ENCODE results near the gene SLC35A5. TPM values are rescaled to one million over a fixed set of nuclear protein-coding genes. Genes with fewer than 3 reads are reported as not detected.

SLC35A5 gene
- total and polyA plus RNA-seq, 8 donors: 42.6 to 64.2 (median 59.3) TPM

- peaks cover 0 to 69% of the 10 kb centered on the region in 2 donors for H3K36me3 ChIP-seq
- ATAC-seq: no peak
These were observed 15.6 kb upstream of the SLC35A5 start for GRCh38 chr3:112546216-112546759.

GRCh38 chr3:112550859-112551258 is 11.0 kb upstream of the SLC35A5 start:
- Histone ChIP-seq H3K4me3 (no peak overlapping the region), H3K4me1 (peaks cover 0 to 33% of the 10 kb centered on the region in 2 donors), H3K27me3 (no peaks in the 10 kb centered on the region), H3K36me3 (peaks cover 0 to 40% of the 10 kb centered on the region in 2 donors), H3K9me3 (no peaks in the 10 kb centered on the region), H3K27ac (no peak overlapping the region)
- intact Hi-C loops (cut with DNase I): no loop called here
- no peak for ATAC-seq
- no peak for DNase-seq
- no peak for TF ChIP-seq CTCF (IDR thresholded peaks at IDR 0.05)

More at GRCh38 chr3:112546216-112546759, 15.6 kb upstream of the SLC35A5 start:
- Histone ChIP-seq H3K27ac (peak overlapping the region in 1 of 2 donors; percentile 11), H3K27me3 (no peaks in the 10 kb centered on the region), H3K9me3 (no peaks in the 10 kb centered on the region), H3K4me1 (no peaks in the 10 kb centered on the region), H3K4me3 (no peak overlapping the region)
- TF ChIP-seq CTCF (IDR thresholded peaks at IDR 0.05): no peak
- intact Hi-C loops (cut with DNase I): no loop called here
- no peak for DNase-seq

- H3K4me1 ChIP-seq: peaks cover 13 to 70% of the 10 kb centered on the region in 2 donors
- DNase-seq: peak in 1 of 4 donors; percentile 6
These were observed 6.2 kb upstream of the SLC35A5 start for GRCh38 chr3:112555535-112556170.

GRCh38 chr3:112557976-112558375 is 3.9 kb upstream of the SLC35A5 start:
- no peak for ATAC-seq
- H3K27me3 ChIP-seq: no peaks in the 10 kb centered on the region
- no peaks in the 10 kb centered on the region for H3K9me3 ChIP-seq
- H3K4me3 ChIP-seq: no peak overlapping the region
- peaks cover 0 to 11% of the 10 kb centered on the region in 2 donors for H3K36me3 ChIP-seq
- TF ChIP-seq CTCF (IDR thresholded peaks at IDR 0.05): no peak
- intact Hi-C loops (cut with DNase I): no loop called here
- peak overlapping the region in 1 of 2 donors; percentile 64 for H3K27ac ChIP-seq
- DNase-seq: no peak
- peaks cover 14 to 68% of the 10 kb centered on the region in 2 donors for H3K4me1 ChIP-seq

More at GRCh38 chr3:112555535-112556170, 6.2 kb upstream of the SLC35A5 start:
- TF ChIP-seq CTCF (IDR thresholded peaks at IDR 0.05): no peak
- Histone ChIP-seq H3K4me3 (peak overlapping the region in 1 of 2 donors; percentile 6), H3K36me3 (peaks cover 0 to 11% of the 10 kb centered on the region in 2 donors), H3K27ac (peak overlapping the region in 1 of 2 donors; percentile 51), H3K27me3 (no peaks in the 10 kb centered on the region), H3K9me3 (no peaks in the 10 kb centered on the region)
- intact Hi-C loops (cut with DNase I): no loop called here
- ATAC-seq: no peak

- peak overlapping the region; percentile 96 to 98 for H3K27ac ChIP-seq
These were observed 1.5 kb upstream of the SLC35A5 start for GRCh38 chr3:112560307-112560706.

More at GRCh38 chr3:112560307-112560706, 1.5 kb upstream of the SLC35A5 start:
- H3K4me3 ChIP-seq: peak overlapping the region; percentile 82 to 83
- ATAC-seq: no peak
- H3K27me3 ChIP-seq: no peaks in the 10 kb centered on the region
- H3K36me3 ChIP-seq: peaks cover 0 to 11% of the 10 kb centered on the region in 2 donors
- intact Hi-C loops (cut with DNase I): no loop called here
- no peak for TF ChIP-seq CTCF (IDR thresholded peaks at IDR 0.05)
- H3K9me3 ChIP-seq: no peaks in the 10 kb centered on the region
- peaks cover 25 to 61% of the 10 kb centered on the region in 2 donors for H3K4me1 ChIP-seq
- DNase-seq: peak in 1 of 4 donors; percentile 3

All from left lung (tissue), 10 donors.